ENCODE measurements around the gene SLC6A12.

The SLC6A12 gene

GRCh38 chr12:160858-161257 is 53.1 kb downstream of the SLC6A12 start:
- DNase-seq = no peak

DNA sequence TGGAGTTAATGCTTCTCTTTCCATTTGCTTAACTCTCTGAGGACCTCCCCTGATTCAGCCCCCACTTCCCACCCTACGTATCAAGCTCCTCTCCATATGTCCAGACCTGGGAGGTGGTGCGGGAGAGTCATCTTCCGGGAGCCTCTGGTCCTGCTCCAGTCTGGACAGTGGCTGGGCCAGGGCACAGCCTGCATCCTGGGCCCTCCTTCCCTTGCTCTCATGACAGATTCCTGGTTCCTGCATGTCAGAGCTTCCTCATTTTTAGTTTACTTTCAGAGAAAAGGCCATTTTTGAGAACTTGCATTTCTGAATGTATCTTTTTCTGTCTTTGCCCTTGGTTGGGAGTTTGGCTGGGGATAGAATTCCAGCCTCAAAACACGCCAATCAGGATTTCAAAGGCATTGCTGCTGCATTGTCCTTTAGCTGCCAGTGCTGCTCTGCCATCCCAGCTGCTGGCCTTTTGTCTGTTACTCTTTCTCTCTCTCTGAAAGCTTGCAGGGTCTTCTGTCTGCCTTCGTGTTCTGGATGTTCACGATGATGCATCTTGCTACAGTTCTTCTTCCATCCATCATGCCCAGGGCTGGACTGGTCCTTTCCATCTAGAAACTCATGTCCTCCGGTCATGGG is 54.7 kb downstream of the SLC6A12 start:
- no peak for DNase-seq

DNA sequence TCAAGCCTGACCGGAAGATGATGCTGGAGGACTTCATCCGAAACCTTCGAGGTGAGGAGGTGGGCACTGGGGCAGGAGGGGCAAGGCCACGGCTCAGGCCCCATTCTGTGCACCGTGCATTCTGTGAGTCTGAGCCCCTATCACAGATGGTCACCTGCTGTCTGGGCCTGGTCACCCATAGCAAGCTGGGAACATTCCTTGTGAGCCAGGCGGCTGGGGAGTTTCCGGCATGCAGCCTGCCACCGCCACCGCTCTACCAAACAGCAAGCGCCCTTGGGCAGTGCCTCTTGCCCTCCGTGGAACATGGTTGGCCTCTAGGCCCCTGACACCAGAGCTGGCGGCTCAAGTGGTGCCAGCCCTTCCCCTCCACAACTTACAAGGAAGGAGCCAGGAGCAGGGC is 56.3 kb downstream of the SLC6A12 start:
- DNase-seq = no peak

DNA sequence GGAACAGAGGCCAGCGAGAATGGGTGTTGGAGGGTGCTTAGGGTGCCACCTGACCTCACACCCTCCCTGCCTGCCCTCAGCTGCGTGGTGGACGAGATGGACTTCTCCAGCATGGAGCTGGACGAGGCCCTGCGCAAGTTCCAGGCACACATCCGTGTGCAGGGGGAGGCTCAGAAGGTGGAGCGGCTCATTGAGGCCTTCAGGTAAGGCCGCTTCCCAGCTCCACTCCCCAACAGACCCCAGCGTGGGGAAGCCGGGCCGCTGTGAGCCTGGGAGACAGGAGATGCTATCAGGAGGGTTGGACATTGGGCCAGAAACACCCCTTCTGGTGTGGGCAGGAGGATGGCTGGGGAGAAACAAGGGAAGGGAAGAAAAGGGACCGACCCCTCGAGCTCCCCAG is 57.0 kb downstream of the SLC6A12 start:
- no peak for DNase-seq

DNA sequence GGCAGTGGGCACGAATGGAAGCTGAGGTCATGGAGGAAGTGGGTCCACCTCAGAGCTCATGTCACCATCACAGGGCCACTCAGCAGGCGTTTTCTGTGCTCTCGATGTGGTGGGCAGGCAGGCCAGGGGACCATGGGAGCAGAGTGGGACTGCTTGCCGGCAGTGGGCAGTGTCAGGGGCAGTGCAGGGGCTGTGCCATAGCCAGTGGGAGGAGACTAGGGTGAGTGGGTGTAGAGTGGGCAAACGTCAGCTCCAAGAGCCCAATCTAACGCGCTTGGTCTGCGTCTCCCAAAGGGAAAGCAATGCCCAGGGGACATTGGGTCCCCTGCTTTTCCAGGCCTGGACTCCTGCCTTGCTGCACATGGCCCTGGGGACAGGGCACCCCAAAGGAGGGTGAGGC is 58.3 kb downstream of the SLC6A12 start:
- DNase-seq = no peak

DNA sequence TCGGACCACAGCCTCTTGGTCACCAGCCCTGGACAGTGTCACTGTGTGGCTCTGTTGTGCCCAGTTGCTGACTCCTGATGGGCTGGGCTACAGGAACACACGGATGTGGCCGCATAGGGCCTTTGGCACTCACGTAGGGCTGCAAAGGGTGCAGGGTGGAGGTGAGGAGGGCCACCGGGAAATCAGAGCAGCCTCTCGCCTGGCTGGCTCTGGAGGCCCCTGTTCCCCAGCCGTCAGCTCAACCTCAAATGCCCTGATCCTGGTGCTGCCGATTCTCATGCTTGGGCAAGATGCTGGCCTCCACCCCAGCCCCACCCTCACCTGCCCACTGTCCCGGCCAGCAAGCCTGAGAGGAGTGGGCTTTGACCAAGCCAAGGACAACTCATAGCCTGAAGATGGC is 59.0 kb downstream of the SLC6A12 start:
- no peak for DNase-seq

DNA sequence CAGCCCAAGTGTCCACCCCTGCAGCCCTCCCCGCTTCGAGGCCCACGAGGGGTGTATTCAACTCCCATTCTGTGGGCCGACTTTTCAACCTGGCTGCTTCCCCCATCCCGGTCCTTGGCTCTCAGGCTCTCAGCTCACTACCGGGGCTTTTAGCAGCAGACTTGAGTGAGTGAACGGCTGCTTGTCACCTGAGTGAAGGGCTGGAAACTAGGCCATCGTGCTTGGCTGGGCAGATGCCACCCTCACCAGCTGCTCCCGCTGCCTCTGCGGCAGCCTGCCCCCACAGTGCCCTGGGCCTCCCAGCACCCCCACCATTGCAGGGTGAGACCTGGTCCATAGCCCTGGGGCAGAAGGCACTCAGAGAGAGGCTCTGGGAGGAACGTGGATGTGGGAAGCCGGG is 59.9 kb downstream of the SLC6A12 start:
- no peak for DNase-seq

- DNase-seq = peak; percentile 24
Measured at GRCh38 chr12:153080-153746, 60.7 kb downstream of the SLC6A12 start.

- peak; percentile 28 for DNase-seq
Measured at GRCh38 chr12:152440-152839, 61.5 kb downstream of the SLC6A12 start.

GRCh38 chr12:151579-151978 is 62.4 kb downstream of the SLC6A12 start:
- DNase-seq = no peak

DNA sequence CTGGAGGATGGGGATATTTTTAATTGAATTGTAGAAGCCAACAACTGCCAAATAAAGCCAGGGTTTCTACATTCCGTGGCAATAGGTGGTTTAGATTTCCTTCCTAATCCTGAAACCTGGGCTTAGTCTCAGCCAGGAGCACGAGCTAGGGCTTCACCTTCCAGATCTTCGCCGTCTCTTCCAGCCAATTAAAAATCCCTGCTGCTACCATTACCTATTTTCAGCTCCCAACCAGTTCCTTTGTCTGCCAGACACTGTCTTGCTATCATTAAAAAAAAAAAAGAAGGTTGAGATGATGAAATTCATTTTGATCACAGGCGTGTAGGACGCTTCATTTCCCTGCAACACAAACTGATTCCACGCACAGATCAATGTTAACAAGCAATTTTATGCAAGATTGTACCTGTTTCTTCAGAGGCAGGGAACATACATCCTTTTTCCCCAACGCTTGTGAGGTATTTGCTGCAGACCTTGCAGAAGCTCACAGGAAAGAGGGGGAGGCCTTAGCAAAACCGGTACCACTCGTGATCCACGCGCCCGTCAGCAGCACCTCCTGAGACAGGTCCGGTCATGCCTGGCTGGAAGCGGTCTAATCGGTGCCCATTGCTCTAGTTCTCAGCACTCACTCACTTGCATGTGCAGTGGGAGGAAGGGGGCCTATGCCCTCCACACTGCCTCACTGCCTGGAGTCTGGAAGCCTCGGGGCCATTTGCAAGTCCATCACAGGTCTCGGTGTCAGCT is 65.1 kb downstream of the SLC6A12 start:
- no peak for DNase-seq

- no peak for DNase-seq
Measured at GRCh38 chr12:147242-147641, 66.7 kb downstream of the SLC6A12 start.

DNA sequence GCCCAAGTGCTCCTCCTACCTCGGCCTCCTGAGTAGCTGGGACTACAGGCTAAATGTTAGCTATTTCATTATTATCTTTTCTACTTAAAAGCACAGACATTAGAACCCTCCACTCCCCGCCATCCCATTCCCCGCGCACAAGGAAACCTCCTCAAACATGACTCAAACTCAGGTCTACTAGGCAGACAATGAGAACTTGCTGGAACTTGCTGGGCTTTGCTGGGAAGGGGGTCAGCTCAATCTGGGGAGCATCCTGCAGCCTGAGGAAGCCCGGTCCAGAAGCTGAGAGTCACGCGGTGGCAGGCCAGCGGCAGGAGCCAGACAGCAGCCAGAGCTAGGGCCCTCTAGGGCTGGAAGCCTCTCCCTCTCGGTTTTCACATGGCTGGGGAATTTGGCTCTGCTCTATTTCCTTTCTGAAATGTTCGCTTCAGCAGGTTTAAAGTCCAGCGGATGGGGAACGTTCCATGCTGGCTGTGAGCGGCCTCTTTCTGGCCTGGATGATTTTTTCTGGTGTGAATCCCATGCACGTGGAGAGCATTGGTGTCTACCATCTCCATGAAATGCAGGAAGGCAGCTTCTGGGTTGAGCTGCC is 68.5 kb downstream of the SLC6A12 start:
- DNase-seq = no peak

DNA sequence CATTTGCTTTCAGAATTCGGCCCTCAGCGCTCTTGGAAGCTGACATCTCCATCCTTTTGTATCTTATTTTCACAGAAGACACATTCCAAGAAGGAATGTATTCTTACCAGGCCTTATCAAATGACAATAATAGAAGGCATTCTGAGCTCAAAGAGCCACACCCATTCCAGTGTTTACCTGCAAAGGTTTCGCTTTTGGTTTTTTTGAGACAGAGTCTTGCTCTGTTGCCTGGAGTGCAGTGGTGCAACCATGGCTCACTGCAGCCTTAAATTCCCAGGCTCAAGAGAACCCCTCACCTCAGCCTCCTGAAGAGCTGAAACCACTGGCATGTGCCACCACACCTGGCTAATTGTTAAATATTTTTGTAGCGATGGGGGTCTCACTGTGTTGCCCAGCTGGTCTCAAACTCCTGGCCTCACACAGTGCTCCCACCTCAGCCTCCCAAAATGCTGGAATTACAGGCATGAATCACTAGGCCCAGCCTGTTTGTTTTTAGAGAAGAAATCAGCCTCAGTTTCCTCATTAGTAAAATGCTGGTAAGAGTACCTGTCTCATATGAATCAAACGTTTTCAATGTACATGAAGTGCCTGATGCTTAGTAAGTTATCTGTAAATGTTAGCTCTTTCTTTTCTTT is 69.2 kb downstream of the SLC6A12 start:
- no peak for DNase-seq

- no peak for DNase-seq
Measured at GRCh38 chr12:143964-144649, 69.8 kb downstream of the SLC6A12 start.

DNA sequence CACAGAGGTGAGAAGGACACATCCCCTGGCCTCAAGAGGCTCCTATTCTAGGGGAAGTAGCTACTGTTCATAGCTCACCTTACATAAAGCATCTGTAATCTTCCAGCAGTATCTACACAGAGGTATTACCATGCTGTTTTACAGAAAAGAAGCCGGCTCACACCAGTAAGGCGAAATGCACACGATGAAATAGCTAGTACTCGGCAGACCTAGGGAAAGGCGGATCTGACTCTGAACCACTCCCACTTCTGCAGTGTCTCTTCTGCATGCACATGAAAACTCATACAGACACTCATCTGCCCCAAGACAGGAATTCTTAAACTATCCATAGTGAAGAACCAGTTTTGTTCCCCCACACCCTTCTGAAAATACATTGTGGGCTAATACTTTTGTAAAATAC is 73.8 kb downstream of the SLC6A12 start:
- no peak for DNase-seq
